H9 (cell line): ENCODE measurements around the gene RPL15. TPM values are rescaled to one million over a fixed set of nuclear protein-coding genes. Genes with fewer than 3 reads are reported as not detected.

ENCODE experiments used
- DNase-seq: peaks from one replicate; pipeline ENCODE4 v3.0.0-alpha.2; 2017
- H2AFZ ChIP-seq: one replicate; pipeline ENCODE4 v1.6.1; 2013; ENCODE audit warnings: mild to moderate bottlenecking, low read length, control low read depth, moderate library complexity
- H2AK5ac ChIP-seq: 2 replicates; pipeline ENCODE4 v1.6.1; 2013; ENCODE audit warnings: low read length, control low read depth, mixed read lengths; ENCODE audit not compliant: insufficient read length
- H2BK120ac ChIP-seq: one replicate; pipeline ENCODE4 v1.6.1; 2013; ENCODE audit warnings: low read depth, mild to moderate bottlenecking, low read length, control low read depth, inconsistent platforms; ENCODE audit not compliant: poor library complexity, severe bottlenecking
- H2BK12ac ChIP-seq: 2 replicates; pipeline ENCODE4 v1.6.1; 2013; ENCODE audit warnings: low read length, control low read depth, mixed read lengths, low read depth; ENCODE audit not compliant: insufficient read length
- H2BK15ac ChIP-seq: 2 replicates; pipeline ENCODE4 v1.6.1; 2013; ENCODE audit warnings: low read depth, low read length, control low read depth
- H2BK20ac ChIP-seq: one replicate; pipeline ENCODE4 v1.6.1; 2013; ENCODE audit warnings: low read depth, mild to moderate bottlenecking, low read length, control low read depth, inconsistent platforms; ENCODE audit not compliant: poor library complexity, severe bottlenecking
- H2BK5ac ChIP-seq: 2 replicates; pipeline ENCODE4 v1.6.1; 2013; ENCODE audit warnings: low read length, control low read depth, mixed read lengths; ENCODE audit not compliant: insufficient read length
- H3K14ac ChIP-seq: 2 replicates; pipeline ENCODE4 v1.6.1; 2013; ENCODE audit warnings: low read length, control low read depth; ENCODE audit not compliant: insufficient read depth
- H3K18ac ChIP-seq: 2 replicates; pipeline ENCODE4 v1.6.1; 2013; ENCODE audit warnings: low read depth, mild to moderate bottlenecking, mixed read lengths, low read length, control low read depth; ENCODE audit not compliant: insufficient read length
- H3K23ac ChIP-seq: 2 replicates; pipeline ENCODE4 v1.6.1; 2013; ENCODE audit warnings: low read length, control low read depth, mixed read lengths, low read depth; ENCODE audit not compliant: insufficient read length
- H3K23me2 ChIP-seq: 2 replicates; pipeline ENCODE4 v1.6.1; 2013; ENCODE audit warnings: low read depth, mild to moderate bottlenecking, mixed read lengths, low read length, control low read depth; ENCODE audit not compliant: insufficient read length, poor library complexity, severe bottlenecking
- H3K27ac ChIP-seq: 2 replicates; pipeline ENCODE4 v1.5.1; 2013; ENCODE audit warnings: low read length, control low read depth, mixed read lengths, low read depth; ENCODE audit not compliant: insufficient read length
- H3K27me3 ChIP-seq: 2 replicates; pipeline ENCODE4 v1.6.1; 2013; ENCODE audit warnings: low read length, control low read depth, inconsistent platforms; ENCODE audit not compliant: insufficient read depth
- H3K4ac ChIP-seq: 2 replicates; pipeline ENCODE4 v1.6.1; 2013; ENCODE audit warnings: low read depth, mild to moderate bottlenecking, control low read depth, inconsistent platforms, low read length, moderate library complexity
- H3K4me1 ChIP-seq: 2 replicates; pipeline ENCODE4 v1.6.1; 2013; ENCODE audit warnings: low read length, control low read depth, inconsistent platforms; ENCODE audit not compliant: insufficient read depth
- H3K4me2 ChIP-seq: 2 replicates; pipeline ENCODE4 v1.6.1; 2013; ENCODE audit warnings: low read length, control low read depth, mixed read lengths; ENCODE audit not compliant: insufficient read length, insufficient read depth
- H3K56ac ChIP-seq: 2 replicates; pipeline ENCODE4 v1.6.1; 2013; ENCODE audit warnings: low read depth, mild to moderate bottlenecking, mixed read lengths, low read length, control low read depth; ENCODE audit not compliant: insufficient read length
- H3K79me1 ChIP-seq: 2 replicates; pipeline ENCODE4 v1.6.1; 2013; ENCODE audit warnings: low read depth, mild to moderate bottlenecking, moderate library complexity, low read length, control low read depth, inconsistent platforms; ENCODE audit not compliant: insufficient read depth, poor library complexity, severe bottlenecking
- H3K79me2 ChIP-seq: 2 replicates; pipeline ENCODE4 v1.6.1; 2013; ENCODE audit warnings: low read length, control low read depth, inconsistent platforms; ENCODE audit not compliant: insufficient read depth
- H3K9ac ChIP-seq: 2 replicates; pipeline ENCODE4 v1.6.1; 2013; ENCODE audit warnings: low read length, control low read depth, mixed read lengths; ENCODE audit not compliant: insufficient read length; ENCODE audit errors: extremely low read depth
- H3K9me3 ChIP-seq: one replicate; pipeline ENCODE4 v1.6.1; 2013; ENCODE audit warnings: low read depth, low read length, inconsistent platforms; ENCODE audit not compliant: control insufficient read depth
- H3T11ph ChIP-seq: one replicate; pipeline ENCODE4 v1.6.1; 2013; ENCODE audit warnings: mild to moderate bottlenecking, low read length, control low read depth, inconsistent platforms
- H4K20me1 ChIP-seq: one replicate; pipeline ENCODE4 v1.6.1; 2013; ENCODE audit not compliant: control insufficient read depth, insufficient read length, insufficient read depth
- H4K5ac ChIP-seq: 2 replicates; pipeline ENCODE4 v1.6.1; 2013; ENCODE audit warnings: low read depth, mild to moderate bottlenecking, mixed read lengths, low read length, control low read depth; ENCODE audit not compliant: insufficient read length
- H4K8ac ChIP-seq: replicated peaks from 2 replicates; pipeline ENCODE4 v1.6.1; 2013; ENCODE audit warnings: low read length, control low read depth, mixed read lengths, low read depth; ENCODE audit not compliant: insufficient read length
- H4K91ac ChIP-seq: 2 replicates; pipeline ENCODE4 v1.6.1; 2013; ENCODE audit warnings: low read depth, mild to moderate bottlenecking, moderate library complexity, mixed read lengths, low read length, control low read depth; ENCODE audit not compliant: insufficient read length
- H3K27ac Mint-ChIP-seq, 3 experiments: 2 replicates in 2 of 3; 3 replicates in 1 of 3; pipeline ENCODE4 v1.8.0; 2020 to 2021; ENCODE audit warnings: mixed read lengths in 3 of 3, mild to moderate bottlenecking in 1 of 3, moderate library complexity in 1 of 3
- H3K27me3 Mint-ChIP-seq: 2 replicates; pipeline ENCODE4 v1.8.0; 2021; ENCODE audit warnings: low read depth, mild to moderate bottlenecking, moderate library complexity, mixed read lengths
- H3K36me3 Mint-ChIP-seq, 3 experiments: 2 replicates in 2 of 3; 3 replicates in 1 of 3; pipeline ENCODE4 v1.8.0; 2020 to 2021; ENCODE audit warnings: low read depth in 3 of 3, mixed read lengths in 3 of 3; ENCODE audit not compliant: insufficient read depth in 1 of 3
- H3K4me1 Mint-ChIP-seq, 2 experiments: 2 replicates each; pipeline ENCODE4 v1.8.0; 2020; ENCODE audit warnings: mixed read lengths in 2 of 2
- H3K4me3 Mint-ChIP-seq, 2 experiments: 2 replicates in 1 of 2; 3 replicates in 1 of 2; pipeline ENCODE4 v1.8.0; 2020 to 2021; ENCODE audit warnings: mild to moderate bottlenecking in 2 of 2, mixed read lengths in 2 of 2, moderate library complexity in 1 of 2
- H3K9me3 Mint-ChIP-seq, 2 experiments: 2 replicates in 1 of 2; 3 replicates in 1 of 2; pipeline ENCODE4 v1.8.0; 2020; ENCODE audit warnings: mild to moderate bottlenecking in 2 of 2, mixed read lengths in 2 of 2, moderate library complexity in 1 of 2
- CTCF ChIP-seq: fragments of 200-600 bp; sonication (generic); conservative IDR thresholded peaks from 3 replicates; pipeline ENCODE4 v1.8.0; 2021; ENCODE audit warnings: antibody characterized with exemption, mild to moderate bottlenecking
- WGBS: extraction: QIAGEN DNeasy Blood & Tissue Kit; methylation state at CpG from one replicate; pipeline ENCODE4 v1.1.7; 2013; ENCODE audit warnings: missing lambda C conversion rate, low lambda C conversion rate, mixed read lengths; ENCODE audit not compliant: insufficient read length; ENCODE audit errors: extremely low coverage; 5-methylcytosine and 5-hydroxymethylcytosine counted together
- total RNA-seq: library from RNA; stranded (reverse); gene quantifications from 2 replicates; pipeline ENCODE4 v1.2.1, GENCODE V29; 2021

The RPL15 gene
- total RNA-seq, 1 experiment from 2014 or later = 2,794 TPM

DNA sequence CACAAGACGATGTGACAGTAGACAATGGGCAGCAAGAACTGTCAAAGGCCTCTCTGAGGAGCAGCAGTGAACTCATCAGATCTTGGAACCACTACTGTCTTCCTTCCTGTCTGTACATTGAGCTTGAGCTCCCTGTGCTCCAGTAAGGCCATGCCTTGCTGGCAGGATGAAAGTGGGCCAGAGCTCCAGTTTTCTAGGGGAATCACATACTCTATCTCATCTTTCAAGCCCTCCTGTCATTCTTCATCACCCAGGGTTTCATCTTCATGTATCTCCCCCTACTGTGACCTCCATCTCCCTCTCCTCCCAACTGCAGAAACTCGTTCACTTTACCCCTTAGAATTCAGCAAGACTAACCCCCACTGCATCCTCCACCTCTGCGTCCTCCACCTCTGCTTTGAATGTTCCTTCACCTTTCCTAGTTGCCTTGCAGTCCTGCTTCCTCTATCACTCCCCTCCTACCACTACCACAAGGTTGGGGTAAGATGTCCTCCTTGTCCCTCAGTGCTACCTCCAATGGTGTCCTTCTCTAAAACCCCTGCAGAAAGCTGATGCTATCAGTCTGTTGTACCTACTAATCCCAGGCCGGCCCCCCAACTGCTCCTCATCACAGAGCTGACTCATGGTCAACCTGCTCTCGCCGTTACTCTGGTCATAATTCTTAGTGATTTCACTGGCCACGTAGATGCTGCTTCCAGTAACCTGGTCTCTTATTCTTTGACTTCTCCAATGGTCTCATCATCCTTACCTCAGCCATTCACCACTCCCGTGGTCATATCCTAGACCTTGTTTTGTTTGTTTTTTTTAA lies 22.5 kb upstream of the RPL15 start:
- no peak overlapping the region for H3K56ac ChIP-seq
- no CpG with 5 or more reads among the region's 8 CpGs for WGBS
- H3K4me1 ChIP-seq = no peaks in the 10 kb centered on the region; the same call in 1 of the 2 replicates
- H2BK5ac ChIP-seq = no peak overlapping the region
- no peak overlapping the region for H3K4ac ChIP-seq
- H3K9me3 ChIP-seq = peaks cover 8% of the 10 kb centered on the region
- H3K27ac ChIP-seq = no peak overlapping the region
- no peak overlapping the region for H2BK15ac ChIP-seq
- no peak overlapping the region for H4K91ac ChIP-seq
- no peak overlapping the region for H2AFZ ChIP-seq
- H3K79me2 ChIP-seq = no peaks in the 10 kb centered on the region
- Mint-ChIP-seq H3K27ac (peak overlapping the region; percentile 3 to 32 (median 6); a peak in 4 of 7 replicates), H3K27me3 (no peaks in the 10 kb centered on the region), H3K4me3 (no peak overlapping the region), H3K36me3 (peaks cover 45 to 67% (median 56%) of the 10 kb centered on the region in 3 experiments), H3K9me3 (peaks cover 11 to 18% of the 10 kb centered on the region in 2 experiments), H3K4me1 (peaks cover 17 to 18% of the 10 kb centered on the region in 2 experiments)
- no peak overlapping the region for H3T11ph ChIP-seq
- no peak overlapping the region for H3K9ac ChIP-seq
- H4K8ac ChIP-seq = no peak overlapping the region
- no peak overlapping the region for H2BK12ac ChIP-seq
- no peaks in the 10 kb centered on the region for H3K27me3 ChIP-seq
- H3K18ac ChIP-seq = no peak overlapping the region
- no peak overlapping the region for H4K5ac ChIP-seq
- no peak overlapping the region for H3K14ac ChIP-seq
- H3K23me2 ChIP-seq = no peaks in the 10 kb centered on the region
- TF ChIP-seq CTCF = no peak
- DNase-seq = no peak
- H4K20me1 ChIP-seq = peaks cover 4% of the 10 kb centered on the region
- no peak overlapping the region for H2AK5ac ChIP-seq
- no peaks in the 10 kb centered on the region for H3K79me1 ChIP-seq
- no peak overlapping the region for H3K4me2 ChIP-seq
- no peak overlapping the region for H2BK20ac ChIP-seq
- no peak overlapping the region for H2BK120ac ChIP-seq
- H3K23ac ChIP-seq = no peak overlapping the region
